Lower leg skin (tissue), 3 donors: ENCODE results near the gene CTNS.

Source experiments
- CTCF ChIP-seq, 3 donors: fragments of 450-650 bp; IDR thresholded peaks; one replicate each; pipeline ENCODE4 v1.5.1; 2016; ENCODE audit warnings: antibody characterized with exemption in 3 of 3, mild to moderate bottlenecking in 3 of 3, moderate library complexity in 2 of 3
- POLR2A ChIP-seq, 2 donors: fragments of 450-650 bp; IDR thresholded peaks; one replicate each; pipeline ENCODE4 v1.6.1; 2016 to 2017; ENCODE audit warnings: antibody characterized with exemption in 2 of 2, mild to moderate bottlenecking in 1 of 2, moderate library complexity in 1 of 2

- TF ChIP-seq CTCF (IDR thresholded peaks at IDR 0.05) (no peak), POLR2A (IDR thresholded peaks at IDR 0.05) (no peak)
These were observed 30.0 kb downstream of the CTNS start for GRCh38 chr17:3666516-3666915.
